GM21619 (cell line): ENCODE measurements around the gene CD72.
A peak's percentile ranks its signal among the peaks of the same experiment; 100 is the strongest.

Experiments
- ATAC-seq: cut with Tn5 transposase; IDR thresholded peaks from one replicate; pipeline ENCODE4 v1.9.1; 2021; ENCODE audit not compliant: unreplicated experiment

Gene CD72, protein sequence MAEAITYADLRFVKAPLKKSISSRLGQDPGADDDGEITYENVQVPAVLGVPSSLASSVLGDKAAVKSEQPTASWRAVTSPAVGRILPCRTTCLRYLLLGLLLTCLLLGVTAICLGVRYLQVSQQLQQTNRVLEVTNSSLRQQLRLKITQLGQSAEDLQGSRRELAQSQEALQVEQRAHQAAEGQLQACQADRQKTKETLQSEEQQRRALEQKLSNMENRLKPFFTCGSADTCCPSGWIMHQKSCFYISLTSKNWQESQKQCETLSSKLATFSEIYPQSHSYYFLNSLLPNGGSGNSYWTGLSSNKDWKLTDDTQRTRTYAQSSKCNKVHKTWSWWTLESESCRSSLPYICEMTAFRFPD

DNA sequence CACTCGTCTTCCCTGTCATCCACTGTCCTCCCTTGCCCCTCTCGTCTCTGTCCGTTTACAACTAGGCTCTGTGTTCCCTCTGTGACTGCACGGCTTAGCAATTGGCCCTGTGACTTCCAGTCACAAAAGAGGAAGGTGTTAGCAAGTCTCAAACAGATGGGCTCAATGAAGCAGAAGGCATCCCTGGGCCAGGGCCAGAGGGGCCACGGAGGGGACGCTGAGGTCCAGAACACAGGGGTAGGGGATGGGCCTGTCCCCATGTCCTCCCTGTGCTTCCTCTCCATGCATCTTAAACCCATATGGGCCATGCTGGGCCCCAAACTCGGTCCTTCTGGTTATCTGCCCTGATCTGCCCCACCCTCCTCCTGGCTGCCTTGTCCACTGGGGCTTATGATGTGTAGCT lies at the start of gene CD72:
Gene CD72 (minus strand): TSS at position 89 of the 403 bp plus-strand sequence. CDS start 110 bp downstream, outside the sequence.
- no peak for ATAC-seq

DNA sequence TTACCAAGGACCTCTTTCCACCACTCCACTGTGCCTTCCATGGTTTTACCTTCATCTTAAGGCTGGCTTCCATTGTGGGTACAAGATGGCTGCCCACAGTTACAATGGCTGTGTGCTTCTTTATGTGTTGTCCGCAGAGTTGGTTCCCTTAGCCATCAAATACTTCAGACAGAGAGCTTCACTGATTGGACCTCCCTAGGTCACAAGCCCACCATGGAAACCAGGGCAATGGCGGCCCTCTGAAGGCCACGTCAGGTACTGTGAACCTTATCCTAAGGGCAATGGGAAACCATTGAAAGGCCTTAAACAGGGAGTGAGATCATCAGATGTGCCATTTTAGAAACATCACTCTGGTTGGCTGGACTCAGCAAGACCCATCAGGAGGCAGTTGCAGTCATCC lies 49.7 kb upstream of the CD72 start:
- no peak for ATAC-seq

DNA sequence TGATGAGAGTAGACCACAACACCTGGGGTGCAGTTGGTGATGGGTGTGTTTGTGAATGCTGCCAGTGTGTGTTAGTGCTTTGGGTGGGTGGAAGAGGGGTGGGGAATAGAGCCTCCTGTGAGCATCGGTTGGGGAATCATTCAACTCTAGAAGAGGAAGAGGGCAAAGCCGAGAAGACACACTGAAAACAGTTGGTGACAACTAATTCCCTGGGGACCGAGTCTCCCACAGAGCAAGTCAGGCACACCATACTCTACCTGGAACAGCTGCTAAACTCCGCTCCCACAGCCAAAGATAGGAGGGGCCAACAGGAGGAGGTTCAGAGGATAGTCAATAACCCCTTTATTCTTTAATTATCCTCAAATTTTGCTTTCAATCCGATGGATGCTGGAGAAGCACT lies 48.3 kb upstream of the CD72 start:
- no peak for ATAC-seq

DNA sequence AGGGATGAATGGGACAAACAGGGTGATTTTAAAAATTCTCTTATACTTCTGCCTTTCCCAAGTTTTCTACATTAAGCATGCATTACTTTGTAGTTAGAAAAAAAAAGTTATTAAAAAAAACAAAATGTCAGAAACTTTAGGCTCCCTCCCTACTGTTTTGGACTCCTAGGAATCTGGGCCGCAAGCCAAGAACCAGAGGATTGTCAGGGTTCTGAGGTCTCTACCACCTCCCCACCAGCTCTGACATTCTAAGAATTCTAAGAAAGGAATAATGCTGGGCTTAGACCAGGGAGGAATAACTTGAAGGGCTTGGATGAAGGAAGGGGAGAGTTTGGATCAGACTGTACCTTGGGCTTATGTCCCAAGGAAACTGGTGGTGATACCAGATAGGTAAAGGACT lies 47.8 kb upstream of the CD72 start:
- no peak for ATAC-seq

DNA sequence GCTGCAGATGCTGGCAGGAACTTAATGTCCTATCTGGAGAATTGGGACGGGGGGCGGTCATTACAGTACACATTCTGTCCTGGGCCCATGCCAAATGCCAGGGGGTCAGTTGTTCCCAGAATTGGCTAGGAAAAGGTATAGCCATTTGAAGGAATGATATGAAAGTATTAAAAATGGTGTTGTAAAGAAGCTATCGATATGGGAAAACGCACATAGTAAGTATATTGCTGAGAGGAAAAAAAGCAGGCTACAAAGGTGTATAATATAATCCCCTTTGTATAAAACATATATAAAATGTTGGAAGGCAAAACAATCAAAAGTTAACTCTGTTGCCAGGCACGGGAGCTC lies 47.2 kb upstream of the CD72 start:
- no peak for ATAC-seq

DNA sequence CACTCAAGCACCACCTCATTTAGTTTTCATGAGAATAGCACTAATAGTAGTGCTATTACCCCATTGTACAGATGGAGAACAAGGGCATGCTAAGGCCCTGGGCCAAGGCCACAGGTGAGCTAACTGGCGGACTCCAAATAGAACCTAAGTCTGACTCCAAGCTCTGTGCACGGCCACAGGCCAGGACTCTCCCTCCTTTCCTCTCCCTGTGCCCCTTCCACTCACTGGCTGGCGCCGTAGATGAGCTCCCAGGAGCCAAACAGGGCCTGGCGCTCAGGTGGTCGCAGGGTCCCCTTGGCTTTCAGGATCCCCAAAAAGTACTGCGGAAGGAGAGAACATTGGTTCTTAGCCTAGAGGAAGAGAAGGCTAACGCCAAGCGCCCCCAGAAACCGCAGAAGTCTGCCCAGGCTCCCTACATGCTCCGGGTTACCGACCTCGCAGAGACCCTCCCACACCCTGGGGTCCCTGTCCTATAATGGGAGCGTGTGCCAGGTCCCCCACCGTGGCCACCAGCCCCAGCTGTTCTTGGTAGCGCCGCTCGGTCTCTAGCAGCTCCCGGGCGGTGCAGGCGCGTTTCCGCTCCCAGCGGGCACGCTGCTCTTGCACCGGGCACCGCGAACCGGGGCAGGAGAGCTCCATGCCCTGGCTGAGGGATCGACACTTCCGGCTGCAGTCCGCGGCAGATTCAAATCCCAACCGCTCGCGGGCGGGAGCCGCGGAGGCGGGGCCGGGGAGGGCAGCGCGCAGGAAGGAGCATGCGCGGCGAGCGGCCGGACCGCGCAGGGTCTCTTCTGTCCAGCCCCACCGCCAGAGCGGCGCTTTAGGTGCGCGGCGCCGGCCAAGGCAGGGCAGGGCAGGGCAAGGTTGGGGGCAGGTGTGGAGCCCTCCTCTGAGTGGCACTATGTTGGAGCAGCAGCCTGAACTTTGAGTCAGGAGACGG lies 46.6 kb upstream of the CD72 start, which contains the start of gene ARHGEF39:
Gene ARHGEF39 (minus strand): TSS at position 665 of the 940 bp plus-strand sequence. CDS start 26 bp downstream, at position 639.
- ATAC-seq: peak; percentile 67

DNA sequence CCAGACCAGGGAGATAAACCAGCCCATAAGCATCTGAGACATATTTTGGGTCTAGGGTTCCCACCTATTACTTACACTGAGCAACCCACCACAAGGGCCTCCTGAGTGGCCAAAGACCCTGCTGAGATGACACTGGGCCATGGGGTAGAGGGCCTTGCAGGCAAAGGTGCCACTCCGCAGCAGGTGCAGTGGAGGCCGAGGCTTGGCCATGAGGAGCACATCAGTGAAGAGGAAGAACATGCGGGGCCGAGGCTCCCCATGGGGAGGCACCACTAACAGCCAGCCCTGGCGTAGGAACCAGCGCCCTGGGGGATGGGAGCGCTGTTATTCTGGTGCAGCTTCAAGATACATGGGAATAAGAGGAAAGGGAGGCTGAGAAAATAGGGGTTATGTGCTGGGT lies 44.2 kb upstream of the CD72 start:
- no peak for ATAC-seq

DNA sequence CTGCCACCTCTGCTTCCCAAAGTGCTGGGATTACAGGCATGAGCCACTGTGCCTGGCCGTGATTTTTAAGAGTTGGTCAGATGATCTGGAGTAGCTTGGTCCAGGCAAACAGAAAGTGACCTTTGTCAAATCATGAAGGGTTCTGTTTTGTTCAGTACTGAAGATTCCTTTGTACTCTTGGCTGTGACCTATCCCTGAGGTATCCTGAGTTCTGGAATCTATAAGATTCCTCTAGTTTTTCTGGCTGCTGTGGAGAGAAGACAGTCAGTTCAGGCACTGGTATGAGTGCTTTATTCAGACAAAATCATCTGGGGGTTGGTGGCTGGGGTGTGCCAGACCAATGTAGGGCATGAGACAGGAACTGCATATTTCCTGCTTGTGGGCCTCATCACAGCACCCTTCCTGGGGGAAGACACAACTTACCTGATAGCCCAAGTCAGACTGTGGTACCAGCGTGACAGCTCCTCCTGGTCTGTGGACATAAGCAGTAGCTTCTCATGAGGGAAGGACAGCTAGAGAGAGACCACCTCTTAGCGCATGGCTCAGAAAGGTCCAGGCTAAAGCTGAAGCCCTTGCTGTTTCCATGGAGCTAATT lies 43.6 kb upstream of the CD72 start:
- ATAC-seq: no peak

DNA sequence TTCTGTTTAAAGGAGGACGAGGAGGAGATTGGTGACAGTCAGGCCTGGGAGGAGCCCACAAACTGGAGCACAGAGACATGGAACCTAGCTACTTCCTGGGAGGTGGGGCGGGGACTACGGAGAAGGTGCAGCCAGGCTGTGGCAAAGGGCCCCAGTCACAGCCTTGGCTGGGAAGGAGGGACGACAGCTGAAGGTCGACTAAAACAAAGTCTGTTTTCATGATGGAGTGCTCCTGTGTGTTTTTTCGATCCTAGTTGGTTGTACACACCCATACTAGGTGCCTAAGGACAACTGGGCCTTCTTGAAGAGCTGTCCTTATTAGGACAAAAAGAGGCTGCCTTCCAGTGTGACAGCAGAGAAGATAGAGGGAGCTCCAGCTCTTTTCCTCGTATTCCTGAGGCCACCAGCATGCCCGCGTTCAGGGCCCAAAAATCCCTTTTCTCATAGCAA lies 42.8 kb upstream of the CD72 start:
- no peak for ATAC-seq

DNA sequence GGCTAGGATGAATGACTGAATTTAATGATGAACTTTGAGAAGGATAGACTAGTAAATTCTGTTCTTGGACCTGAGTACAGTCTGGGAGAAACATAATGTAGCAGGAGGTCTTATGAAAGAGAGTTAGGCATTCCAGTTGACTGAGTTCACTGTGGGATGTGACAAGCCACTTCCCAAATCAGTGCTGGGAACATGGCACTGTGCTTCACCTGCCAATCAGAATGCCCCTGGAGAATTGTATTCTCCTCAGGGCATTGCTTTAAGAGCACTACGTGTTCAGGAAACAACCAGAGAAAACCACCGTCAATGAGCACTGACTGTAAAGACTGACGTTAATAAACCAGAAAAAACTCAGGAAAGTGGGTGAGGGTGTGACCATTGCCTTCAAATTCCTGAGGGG lies 41.1 kb upstream of the CD72 start:
- ATAC-seq: no peak

DNA sequence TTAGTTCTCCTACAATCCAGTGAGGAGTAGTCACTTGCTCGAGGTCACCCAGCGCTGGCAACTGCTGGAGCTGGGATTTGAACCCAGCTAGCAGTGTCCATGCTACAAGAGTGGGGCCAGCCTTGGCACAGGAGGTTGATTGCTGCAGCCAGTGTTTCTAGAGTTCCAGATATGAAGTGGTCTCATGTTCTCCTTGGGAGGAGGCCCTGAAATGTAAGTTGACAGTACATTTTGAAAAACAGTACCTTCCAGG lies 40.7 kb upstream of the CD72 start:
- no peak for ATAC-seq

DNA sequence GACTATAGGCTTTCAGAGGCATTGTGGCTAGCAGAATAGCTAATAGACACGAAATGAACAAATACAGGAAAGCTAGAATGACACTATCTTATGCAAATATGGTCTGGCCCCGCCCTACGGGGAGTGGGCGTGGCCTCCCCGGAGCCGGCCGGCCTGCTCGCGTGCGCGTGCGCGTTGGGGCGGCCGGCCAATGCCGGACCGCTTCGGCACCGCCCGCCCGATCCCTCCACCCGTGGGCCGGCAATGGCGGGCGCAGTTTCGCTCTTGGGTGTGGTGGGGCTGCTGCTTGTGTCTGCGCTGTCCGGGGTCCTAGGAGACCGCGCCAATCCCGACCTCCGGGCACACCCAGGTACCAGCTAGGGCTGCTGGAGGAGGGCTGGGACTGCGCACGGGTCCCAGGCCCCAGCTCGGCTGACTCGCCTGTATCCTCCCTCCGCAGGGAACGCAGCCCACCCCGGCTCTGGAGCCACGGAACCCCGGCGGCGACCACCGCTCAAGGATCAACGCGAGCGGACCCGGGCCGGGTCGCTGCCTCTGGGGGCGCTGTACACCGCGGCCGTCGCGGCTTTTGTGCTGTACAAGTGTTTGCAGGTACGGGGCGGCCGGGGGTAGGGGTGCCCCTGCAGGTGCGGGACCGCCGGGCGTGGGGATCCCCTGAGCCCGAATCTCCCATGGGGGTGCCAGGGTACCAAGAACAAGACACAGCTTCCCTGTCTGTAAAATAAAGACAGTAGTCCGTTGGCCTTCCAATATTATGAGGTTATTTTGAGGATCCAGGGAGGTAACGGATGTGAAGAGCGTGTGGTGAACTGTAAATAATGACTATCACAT lies 40.1 kb upstream of the CD72 start, which contains the start of gene CCDC107:
Gene CCDC107 (plus strand): TSS at position 156 of the 831 bp plus-strand sequence. CDS start 88 bp downstream, at position 244.
- peak; percentile 43 for ATAC-seq

DNA sequence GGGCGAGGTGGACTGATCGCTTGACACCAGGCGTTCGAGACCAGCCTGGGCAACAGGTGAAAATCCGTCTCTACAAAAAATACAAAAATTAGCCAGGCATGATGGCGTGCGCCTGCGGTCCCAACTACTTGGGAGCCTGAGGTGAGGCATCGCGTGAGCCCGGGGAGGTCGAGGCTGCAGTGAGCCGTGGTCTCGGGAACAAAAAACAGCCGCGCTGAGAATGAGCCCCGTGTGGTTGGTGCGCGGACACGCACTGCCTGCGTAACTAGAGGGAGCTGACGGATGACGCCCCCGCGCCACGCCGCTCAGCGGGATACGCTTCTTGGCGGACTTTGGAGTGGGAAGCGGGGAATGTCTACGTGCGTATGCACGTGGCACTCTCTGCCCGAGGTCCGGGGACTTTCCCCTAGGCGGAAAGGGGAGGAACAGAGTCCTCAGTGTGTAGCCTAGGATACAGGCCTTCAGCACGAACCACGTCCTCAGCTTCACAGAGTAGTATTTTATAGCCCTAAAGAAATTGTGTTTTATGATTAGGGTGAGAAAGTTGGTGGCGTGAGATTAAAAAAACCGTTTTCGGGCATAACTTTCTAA lies 39.4 kb upstream of the CD72 start, which contains the start of gene RMRP:
Gene RMRP (minus strand): TSS at position 474 of the 591 bp plus-strand sequence.
- ATAC-seq: peak; percentile 87

DNA sequence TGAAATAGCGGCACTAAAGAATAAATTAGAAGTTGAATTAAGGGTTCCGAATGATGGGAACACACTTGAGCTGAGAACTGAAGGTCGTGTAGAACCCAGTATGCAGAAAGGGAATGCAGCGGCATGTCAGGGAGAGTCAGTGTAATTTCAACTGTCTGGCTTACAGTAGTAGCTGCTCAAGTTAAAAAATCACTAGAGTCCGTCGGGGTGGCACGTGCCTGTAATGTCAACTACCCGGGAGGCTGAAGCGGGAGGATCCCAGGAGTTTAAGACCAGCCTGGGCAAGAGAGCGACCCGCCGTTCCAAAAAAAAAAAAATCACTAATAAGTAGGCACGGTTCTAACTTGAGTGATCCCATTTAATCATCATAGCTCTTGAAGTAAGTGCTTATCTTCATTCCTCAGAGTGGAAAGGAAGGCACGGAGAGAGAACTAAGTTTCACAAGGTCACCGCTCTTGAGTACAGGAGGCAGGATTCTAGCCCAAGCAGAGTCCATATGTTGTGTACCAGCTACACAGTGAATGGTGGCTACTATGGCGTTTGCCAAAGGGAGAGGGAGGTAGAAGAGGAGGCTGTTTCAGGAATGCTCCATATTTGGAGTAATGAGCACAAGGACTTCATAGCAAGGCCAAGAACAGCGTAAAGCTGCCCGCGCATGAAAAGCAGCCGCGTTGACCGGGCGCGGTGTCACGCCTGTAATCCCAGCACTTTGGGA lies 38.8 kb upstream of the CD72 start:
- no peak for ATAC-seq

DNA sequence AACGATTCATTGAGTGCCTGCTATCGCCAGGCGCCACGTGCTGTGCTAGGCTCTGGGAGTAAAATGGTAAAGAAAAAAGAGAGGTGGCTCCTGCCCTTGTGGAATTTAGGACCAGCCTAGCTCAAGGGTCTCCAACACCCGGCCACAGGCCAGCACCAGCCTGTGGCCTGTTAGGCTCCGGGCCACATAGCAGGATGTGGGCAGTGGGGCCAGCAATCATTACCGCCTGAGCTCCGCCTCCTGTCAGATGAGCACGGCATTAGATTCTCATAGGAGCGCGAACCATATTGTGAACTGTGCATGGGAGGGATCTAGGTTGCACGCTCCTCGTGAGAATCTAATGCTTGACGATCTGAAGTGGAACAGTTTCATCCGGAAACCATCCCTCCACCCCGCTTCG lies 38.1 kb upstream of the CD72 start:
- no peak for ATAC-seq

DNA sequence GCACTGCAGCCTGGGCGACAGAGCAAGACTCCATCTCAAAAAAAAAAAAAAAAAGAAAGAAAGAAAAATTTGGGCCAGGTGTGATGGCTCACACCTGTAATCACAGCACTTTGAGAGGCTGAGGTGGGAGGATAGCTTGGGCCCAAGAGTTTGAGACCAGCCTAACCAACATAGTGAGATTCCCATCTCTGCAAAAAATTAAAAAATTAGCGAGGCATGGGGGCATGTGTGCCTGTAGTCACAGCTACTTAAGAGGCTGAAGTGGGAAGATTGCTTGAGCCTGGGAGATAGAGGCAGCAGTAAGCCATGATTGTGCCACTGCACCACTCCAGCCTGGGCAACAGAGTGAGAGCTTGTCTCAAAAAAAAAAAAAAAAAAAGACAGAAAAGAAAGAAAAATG lies 35.4 kb upstream of the CD72 start:
- ATAC-seq: no peak

DNA sequence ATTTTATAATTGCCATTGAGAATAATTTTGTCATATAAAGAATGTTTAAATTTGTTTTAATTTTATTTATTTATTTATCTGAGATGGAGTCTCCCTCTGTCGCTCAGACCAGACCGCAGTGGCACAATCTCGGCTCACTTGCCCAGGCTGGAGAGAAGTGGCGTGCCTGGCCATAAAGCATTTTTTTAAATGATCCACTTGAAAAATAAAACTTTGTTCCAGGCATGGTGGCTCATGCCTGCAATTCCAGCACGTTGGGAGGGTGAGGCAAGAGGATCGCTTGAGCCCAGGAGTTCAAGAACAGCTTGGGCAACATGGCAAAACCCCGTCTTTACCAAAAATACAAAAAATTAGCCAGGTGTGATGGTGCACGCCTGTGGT lies 34.6 kb upstream of the CD72 start:
- ATAC-seq: no peak

DNA sequence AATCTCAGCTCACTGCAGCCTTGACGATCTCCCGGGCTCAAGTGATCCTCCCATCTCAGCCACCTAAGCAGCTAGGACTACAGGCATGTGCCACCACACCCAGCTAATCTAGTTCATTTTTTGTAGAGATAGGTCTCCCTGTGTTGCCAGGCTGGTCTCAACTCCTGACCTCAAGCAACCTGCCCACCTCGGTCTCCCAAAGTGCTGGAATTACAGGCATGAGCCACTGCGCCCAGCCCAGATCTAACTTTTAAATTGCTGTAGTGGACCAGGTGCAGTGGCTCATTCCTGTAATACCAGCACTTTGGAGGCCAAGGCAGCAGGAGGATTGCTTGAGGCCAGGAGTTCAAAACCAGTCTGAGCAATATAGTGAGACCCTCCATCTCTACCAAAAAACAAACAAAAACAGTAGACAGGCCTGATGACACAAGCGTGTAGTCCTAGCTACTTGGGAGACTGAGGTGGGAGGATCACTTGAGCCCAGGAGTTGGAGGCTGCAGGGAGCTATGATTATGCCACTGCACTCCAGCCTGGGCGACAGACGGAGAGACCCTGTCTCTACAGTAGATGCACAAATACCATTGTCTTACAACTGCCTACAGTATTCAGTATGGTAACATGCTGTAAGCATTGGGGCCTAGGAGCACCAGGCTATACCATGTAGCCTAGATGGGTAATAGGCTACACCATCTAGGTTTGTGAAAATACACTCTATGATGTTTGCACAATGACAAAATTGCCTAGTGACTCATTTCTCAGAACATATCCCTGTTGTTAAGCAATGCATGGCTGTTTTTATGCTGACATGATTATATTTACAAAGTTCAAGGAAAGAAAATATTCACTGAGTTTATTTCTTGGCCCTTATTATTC lies 34.0 kb upstream of the CD72 start:
- no peak for ATAC-seq
